GM19023 (cell line): ENCODE results near the gene TRIM37.
"Not testable (repeated sequence)": the region's sequence is repeated elsewhere in the genome, so short reads cannot be mapped to it uniquely, and the experiment has no call there.

Experiments
- ATAC-seq: cut with Tn5 transposase; IDR thresholded peaks from one replicate; pipeline ENCODE4 v1.9.1; 2021; ENCODE audit warnings: mild to moderate bottlenecking, moderate library complexity; ENCODE audit not compliant: unreplicated experiment

TRIM37 gene

GRCh38 chr17:59106463-59107305 is at the start of gene TRIM37:
TSS of gene TRIM37 (minus strand) at chr17:59106880. CDS start at chr17:59106461, 419 bp downstream.
- peak; percentile 96 for ATAC-seq

GRCh38 chr17:59155439-59156177 is 48.9 kb upstream of the TRIM37 start, which contains the start of gene PRR11:
TSS of gene PRR11 (plus strand) at chr17:59155746. CDS start at chr17:59169753, 14,007 bp downstream.
- ATAC-seq: peak; percentile 93

DNA sequence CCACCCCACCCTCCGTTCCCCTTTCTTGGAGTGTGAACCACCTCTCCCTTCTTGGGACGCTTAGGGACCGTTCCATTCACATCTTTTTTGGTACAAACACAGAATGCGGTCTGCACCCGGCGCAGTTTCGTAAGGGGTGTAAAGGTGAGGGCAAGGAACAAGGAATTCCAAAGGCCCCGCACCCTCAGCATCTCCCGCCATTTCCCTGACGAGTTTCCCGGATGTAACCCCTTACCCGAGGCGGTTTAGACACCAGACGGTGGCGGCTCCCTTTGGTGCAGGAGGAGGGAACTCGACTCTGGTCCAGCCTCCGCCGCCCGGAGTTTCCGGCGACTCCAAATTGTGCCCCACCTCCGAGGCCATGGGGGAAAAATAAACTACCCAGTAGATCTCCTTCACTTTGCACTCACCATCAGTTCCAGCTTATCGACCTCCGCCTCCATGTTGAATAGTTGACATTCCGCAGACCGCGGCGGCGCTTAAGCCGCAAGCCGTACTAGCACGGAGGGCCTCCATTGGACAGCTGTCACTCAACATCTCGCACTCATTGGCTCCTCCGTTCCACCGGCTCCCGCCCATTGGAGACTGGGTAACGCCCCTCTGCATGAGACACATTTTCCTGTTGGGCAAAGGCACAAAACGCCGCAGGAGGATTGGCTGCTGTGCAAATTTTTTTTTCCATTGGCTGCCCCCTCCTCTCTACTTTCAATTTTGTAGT is 48.2 kb upstream of the TRIM37 start, which contains the start of gene SKA2:
TSS of gene SKA2 (minus strand) at position 466 of the 718 bp plus-strand sequence. CDS start at position 443, 23 bp downstream.
- ATAC-seq: peak; percentile 84

GRCh38 chr17:59154292-59154720 is 47.6 kb upstream of the TRIM37 start:
- ATAC-seq: no peak

DNA sequence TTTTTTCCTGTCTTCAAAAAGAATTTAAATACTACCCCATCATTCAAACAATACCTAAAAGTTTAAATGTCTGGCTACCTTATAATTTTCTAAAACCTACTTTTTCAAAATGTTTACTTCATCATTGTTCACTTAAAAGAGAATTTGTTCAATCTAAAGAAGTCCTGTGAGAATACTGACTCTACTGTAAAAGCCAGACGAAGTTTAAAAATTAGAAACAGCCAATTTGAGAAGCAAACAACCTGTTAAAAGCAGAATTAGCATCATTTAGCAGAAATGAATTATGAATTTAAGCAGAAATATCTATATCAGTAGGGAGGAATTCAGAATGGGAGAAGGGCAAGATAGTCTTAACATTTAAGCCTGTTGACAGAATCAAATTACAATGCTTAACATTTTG is 46.2 kb upstream of the TRIM37 start:
- ATAC-seq: no peak

DNA sequence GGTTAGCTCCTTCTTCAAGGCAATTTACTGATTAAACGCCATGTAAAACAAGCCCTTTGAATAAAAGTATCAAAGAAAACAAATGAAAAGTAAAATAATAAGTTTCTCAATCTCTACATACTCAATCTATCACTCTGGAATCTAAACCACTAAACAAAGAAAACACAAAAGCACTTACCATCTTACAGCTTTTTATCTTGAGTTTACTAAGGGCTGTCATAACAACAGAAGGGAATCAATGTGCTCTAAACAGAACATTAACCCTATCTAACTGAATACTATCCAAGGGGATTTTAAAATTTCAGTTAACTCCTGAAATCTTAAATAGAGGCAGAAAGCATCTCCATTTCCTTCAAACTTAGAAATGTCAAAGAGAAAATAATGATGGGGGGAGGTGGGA is 44.9 kb upstream of the TRIM37 start:
- ATAC-seq: no peak

DNA sequence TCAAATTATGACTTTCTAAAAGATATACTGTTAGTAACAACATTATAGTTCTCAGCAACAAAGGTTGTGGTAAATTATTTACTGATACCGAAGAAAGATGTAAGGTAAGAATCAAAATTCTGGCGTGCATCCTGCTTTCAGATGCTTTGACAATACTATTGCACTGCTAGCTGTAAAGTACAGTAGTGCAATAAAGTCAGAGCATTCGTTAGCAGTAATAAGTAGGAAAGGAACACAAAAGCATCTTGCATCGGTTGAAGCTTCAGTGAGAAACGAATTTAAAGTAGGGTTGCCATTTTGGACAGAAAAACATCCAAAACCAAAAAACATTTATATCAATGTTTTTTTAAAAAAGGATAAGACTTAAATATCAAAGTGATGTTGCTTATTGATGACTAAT is 44.3 kb upstream of the TRIM37 start:
- no peak for ATAC-seq

DNA sequence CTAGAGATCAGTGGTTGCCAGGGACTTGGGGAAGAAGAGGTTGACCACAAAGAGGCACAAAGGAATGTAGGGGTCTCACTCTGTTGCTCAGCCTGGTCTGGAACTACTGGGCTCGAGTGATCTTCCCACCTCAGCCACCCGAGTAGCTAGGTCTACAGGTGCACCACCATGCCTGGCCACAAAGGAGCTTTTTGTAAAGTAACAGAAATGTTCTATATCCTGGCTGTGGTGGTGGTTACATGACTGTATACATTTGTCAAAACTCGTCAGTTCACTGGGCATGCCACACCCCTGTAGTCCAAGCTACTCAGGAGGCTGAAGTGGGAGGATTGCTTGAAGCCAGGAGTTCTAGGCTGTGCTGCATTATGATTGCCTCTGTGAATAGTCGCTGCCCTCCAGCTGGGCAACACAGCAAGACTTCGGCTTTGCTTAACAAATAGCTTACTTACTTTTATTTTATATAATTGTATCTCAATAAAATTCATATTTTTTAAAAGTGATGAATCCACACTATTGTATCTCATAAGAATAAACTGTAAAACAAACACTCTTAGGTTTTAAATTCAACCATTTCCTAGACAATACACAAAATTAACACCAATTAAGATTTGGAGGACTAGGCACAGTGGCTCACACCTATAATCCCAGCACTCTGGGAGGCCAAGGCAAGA is 43.3 kb upstream of the TRIM37 start:
- ATAC-seq: no peak

- ATAC-seq: no peak
Measured at GRCh38 chr17:59149051-59149450, 42.4 kb upstream of the TRIM37 start.

DNA sequence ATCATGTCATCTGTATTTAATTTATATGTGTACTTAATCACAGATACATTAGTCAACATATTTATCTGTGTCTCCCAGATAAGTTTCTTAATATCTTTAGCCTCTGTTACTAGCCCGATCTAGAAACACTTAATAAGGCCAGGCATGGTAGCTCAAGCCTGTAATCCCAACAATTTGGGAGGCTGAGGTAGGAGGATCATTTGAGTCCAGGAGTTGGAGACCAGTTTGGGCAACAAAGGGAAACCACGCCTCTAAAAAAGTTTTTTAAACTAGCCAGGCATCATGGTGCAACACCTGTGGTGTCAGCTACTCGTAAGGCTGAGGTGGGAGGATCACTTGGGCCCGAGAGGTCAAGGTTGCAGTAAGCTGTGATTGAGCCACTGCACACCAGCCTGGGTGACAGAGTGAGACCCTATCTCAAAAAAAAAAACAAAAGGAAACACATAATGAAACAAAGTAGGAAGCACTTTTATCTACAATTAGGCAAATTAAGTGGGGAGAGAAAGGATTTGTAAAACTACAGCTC is 39.0 kb upstream of the TRIM37 start:
- ATAC-seq: no peak

- ATAC-seq: no peak
Measured at GRCh38 chr17:59141860-59142259, 35.2 kb upstream of the TRIM37 start.

DNA sequence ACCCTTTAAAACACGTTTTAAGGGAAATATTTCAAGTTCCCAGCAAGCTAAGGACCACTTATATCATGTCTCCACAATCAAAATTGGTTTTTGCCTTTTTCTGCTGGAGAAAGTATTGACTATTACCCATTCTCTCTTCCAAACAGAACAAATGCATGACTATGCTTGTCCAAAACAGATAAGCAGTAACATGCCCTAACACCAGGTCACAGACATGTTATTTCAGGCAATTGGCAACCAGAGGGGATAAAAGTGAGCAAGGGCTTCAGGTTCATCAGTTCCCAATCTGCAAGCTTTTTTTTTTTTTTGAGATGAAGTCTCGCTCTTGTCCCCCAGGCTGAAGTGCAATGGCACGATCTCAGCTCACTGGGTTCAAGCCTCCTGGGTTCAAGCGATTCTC is 33.3 kb upstream of the TRIM37 start:
- ATAC-seq: no peak

DNA sequence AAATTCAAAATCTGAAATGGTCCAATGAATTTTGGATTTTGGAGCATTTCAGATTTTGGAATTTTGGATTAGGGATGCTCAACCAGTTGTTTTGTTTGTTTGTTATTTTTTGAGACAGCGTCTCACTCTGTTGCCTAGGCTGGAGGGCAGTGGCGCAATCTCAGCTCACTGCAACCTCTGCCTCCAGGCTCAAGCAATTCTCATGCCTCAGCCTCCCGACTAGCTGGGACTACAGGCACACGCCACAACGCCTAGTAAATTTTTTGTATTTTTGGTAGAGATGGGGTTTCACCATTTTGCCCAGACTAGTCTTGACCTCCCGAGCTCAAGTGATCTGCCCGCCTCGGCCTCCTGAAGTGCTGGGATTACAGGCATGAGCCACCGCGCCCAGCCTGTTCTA is 31.7 kb upstream of the TRIM37 start:
- not testable (repeated sequence) for ATAC-seq

DNA sequence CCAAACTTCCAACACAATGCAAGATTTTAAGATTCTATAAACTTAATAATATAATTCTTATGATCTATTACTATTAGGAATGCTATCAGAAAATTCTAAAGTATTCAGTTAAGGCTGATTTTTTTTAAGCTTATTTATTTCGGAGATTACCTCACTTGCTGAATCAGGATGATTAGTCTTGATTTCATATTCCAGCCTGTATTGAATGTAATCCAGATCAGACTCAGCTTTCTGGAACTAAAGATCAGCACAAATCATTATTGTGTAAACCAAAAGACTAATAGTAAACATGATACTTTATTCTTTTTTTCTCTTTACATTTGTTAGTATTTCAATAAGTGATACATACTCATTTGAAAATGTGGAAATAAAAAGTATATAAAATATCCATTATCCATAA is 24.5 kb upstream of the TRIM37 start:
- ATAC-seq: no peak

- ATAC-seq: no peak
Measured at GRCh38 chr17:59129814-59130213, 23.1 kb upstream of the TRIM37 start.

DNA sequence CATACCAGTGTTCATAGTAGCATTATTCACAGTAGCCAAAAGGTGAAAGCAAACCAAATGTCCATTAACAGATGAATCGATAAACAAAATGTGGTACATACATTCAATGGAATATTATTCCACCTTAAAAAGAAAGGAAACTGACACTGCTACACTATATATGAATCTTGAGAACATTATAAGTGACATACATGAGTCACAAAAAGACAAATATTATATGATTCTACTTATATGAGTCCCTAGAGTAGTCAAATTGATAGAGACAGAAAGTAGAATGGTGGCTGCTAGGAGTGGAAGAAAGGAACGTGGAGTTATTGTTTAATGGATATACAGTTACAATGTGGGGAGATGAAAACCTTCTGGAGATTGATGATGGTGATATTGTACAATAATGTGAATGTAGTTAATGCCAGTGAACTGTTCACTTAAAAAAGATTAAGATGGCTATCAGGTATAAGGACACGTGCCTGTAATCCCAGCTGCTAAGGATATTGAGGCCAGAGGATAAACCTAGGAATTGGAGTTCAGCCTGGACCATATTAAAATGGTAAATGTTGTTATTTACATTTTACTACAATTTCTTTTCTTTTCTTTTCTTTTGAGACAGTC is 20.2 kb upstream of the TRIM37 start:
- ATAC-seq: no peak

DNA sequence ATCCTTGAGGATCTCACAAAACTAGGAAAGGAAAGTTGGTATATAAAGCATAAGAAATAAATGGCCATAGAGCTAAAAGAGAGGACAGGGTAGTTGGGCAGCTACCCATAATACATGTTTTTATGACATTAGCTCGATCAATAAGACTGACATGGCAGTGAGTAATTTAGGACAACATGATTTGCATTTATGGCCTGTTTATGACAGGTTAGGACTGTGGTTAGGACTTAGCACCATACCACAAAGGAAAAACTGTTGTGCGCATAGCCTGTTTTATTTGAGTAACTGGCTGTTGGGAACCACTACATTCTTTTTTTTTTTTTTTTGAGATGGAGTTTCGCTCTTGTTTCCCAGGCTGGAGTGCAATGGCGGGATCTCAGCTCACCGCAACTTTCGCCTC is 18.0 kb upstream of the TRIM37 start:
- ATAC-seq: no peak

GRCh38 chr17:59121901-59122480 is 15.3 kb upstream of the TRIM37 start:
- no peak for ATAC-seq

GRCh38 chr17:59115474-59115873 is 8.8 kb upstream of the TRIM37 start:
- no peak for ATAC-seq

GRCh38 chr17:59111539-59111938 is 4.9 kb upstream of the TRIM37 start:
- no peak for ATAC-seq
